Ramos (cell line): ENCODE data around the gene SNX5.

Experiments
- in situ Hi-C: fragments of 300-500 bp; cut with MboI; formaldehyde crosslinking; loops from one replicate; pipeline ENCODE4 v1.14.3; 2022; ENCODE audit warnings: low sequenced_read_pairs; ENCODE audit not compliant: unreplicated experiment

SNX5 gene

GRCh38 chr20:17993546-17993945 is 25.0 kb upstream of the SNX5 start:
- in situ Hi-C loops, result loop anchor here (10.0 kb wide), 1 partner anchor 319 kb away; no protein-coding TSS in a partner anchor

GRCh38 chr20:17992847-17993513 is 24.4 kb upstream of the SNX5 start:
- in situ Hi-C loops, result loop anchor here (10.0 kb wide), 1 partner anchor 318 kb away; no protein-coding TSS in a partner anchor

- in situ Hi-C loops, result loop anchor here (10.0 kb wide), 1 partner anchor 317 kb away; no protein-coding TSS in a partner anchor
These were observed 23.6 kb upstream of the SNX5 start for GRCh38 chr20:17992224-17992637.

GRCh38 chr20:17990278-17990972 is 21.8 kb upstream of the SNX5 start:
- in situ Hi-C loops, result loop anchor here (10.0 kb wide), 1 partner anchor 316 kb away; no protein-coding TSS in a partner anchor

- in situ Hi-C loops, result no loop called here
These were observed 19.4 kb upstream of the SNX5 start for GRCh38 chr20:17987988-17988387.

- in situ Hi-C loops, result no loop called here
These were observed 16.9 kb upstream of the SNX5 start for GRCh38 chr20:17985388-17986018.

GRCh38 chr20:17976305-17976704 is 7.7 kb upstream of the SNX5 start:
- in situ Hi-C loops, result no loop called here

- in situ Hi-C loops, result no loop called here
These were observed 3.5 kb upstream of the SNX5 start for GRCh38 chr20:17972121-17972520.

GRCh38 chr20:17971300-17972013 is 2.9 kb upstream of the SNX5 start:
- in situ Hi-C loops, result no loop called here

GRCh38 chr20:17969884-17970409 is 1.4 kb upstream of the SNX5 start:
- in situ Hi-C loops, result no loop called here

GRCh38 chr20:17969278-17969883 is 787 bp upstream of the SNX5 start:
- in situ Hi-C loops, result no loop called here

GRCh38 chr20:17967521-17968365 is 851 bp downstream of the SNX5 start:
- in situ Hi-C loops, result no loop called here

GRCh38 chr20:17966432-17967310 is 1.9 kb downstream of the SNX5 start:
- in situ Hi-C loops, result no loop called here

- in situ Hi-C loops, result no loop called here
These were observed 3.4 kb downstream of the SNX5 start for GRCh38 chr20:17965042-17965697.

- in situ Hi-C loops, result no loop called here
These were observed 4.0 kb downstream of the SNX5 start for GRCh38 chr20:17964632-17965031.

GRCh38 chr20:17964073-17964472 is 4.5 kb downstream of the SNX5 start:
- in situ Hi-C loops, result no loop called here

- in situ Hi-C loops, result no loop called here
These were observed 5.3 kb downstream of the SNX5 start for GRCh38 chr20:17963114-17963897.
